ENCODE data around the gene LCLAT1. TPM values are rescaled to one million over a fixed set of nuclear protein-coding genes. Genes with fewer than 3 reads are reported as not detected.
"Not testable (repeated sequence)": the region's sequence is repeated elsewhere in the genome, so short reads cannot be mapped to it uniquely, and the experiment has no call there.

The LCLAT1 gene
- total RNA-seq, 2 experiments from 2014 or later, result 18.6 to 22.8 TPM

DNA sequence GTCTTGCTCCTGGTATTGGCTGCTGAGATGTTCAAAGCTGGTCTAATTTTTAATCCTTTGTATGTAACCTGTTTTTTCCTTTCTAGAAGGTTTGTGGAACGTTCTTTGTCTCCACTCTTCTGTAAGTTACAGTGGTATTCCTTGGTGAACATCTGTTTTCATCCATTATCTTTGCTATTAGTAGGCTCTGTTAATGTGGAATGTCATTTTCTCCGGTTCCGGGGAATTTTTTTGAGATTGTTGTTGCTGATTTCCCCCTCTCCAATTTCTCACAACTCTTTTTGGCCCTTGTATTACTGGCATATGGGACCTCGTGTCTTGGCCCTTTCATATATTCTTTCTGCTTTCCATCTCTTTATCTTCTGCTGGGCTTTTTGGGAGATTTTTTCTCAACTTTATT lies 63.4 kb downstream of the LCLAT1 start:
- H3K4me1 Mint-ChIP-seq, result no peaks in the 10 kb centered on the region

DNA sequence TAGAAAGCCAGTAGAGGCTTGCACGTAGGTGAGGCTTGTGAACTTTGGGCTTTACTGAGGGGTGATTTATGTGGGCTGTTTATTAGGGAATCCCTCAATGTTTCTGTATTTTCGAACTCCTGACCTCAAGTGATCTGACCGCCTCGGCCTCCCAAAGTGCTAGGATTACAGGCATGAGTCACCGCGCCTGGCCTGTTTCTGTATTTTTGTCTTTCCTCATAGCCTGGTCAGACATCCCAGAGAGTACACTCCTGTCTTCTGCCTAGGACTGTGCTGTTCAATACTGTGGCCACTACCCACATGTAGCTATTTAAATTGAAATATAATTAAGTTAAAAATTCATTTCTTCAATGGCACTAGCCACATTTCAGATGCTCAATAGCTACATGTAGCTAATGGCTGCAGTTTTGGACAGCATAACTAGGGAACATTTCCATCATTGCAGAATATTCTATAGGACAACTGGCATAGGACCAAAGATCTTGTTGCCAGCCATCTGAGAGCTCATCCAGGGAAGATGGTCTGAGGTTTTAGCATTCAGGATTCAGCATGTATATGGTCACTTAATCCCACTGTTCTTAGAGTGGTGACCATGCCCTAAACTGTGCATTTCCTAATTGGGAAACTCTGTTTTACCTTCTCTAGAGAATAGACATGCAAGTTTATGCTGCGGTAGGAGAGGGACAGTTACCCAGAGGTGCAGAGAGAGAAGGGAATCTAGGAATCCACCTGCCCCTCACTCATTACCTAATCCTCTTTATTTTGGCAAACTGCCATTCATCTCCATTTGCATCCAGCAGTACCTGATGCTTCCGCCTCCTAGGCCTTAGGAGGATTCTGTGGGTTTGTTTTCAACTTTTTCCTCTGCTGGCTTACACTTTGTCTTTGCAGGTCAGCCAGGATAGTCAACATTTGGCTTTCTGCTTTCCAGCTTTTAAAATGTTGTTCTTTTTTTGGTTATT lies 64.4 kb downstream of the LCLAT1 start:
- Mint-ChIP-seq H3K27me3 (no peaks in the 10 kb centered on the region), H3K9me3 (ENCODE audit: low read depth) (peaks cover 9% of the 10 kb centered on the region), H3K4me1 (no peaks in the 10 kb centered on the region), H3K36me3 (peaks cover 23% of the 10 kb centered on the region), H3K4me3 (no peak overlapping the region), H3K27ac (no peak overlapping the region)
- DNase-seq (no peak), ATAC-seq (no peak)
- CTCF ChIA-PET, result no interaction called here

More for the DNA sequence above, 63.4 kb downstream of the LCLAT1 start:
- no peak for DNase-seq
- H3K27me3 Mint-ChIP-seq, result no peaks in the 10 kb centered on the region
- H3K27ac Mint-ChIP-seq, result no peak overlapping the region
- peaks cover 19% of the 10 kb centered on the region for H3K36me3 Mint-ChIP-seq
- H3K9me3 Mint-ChIP-seq (ENCODE audit: low read depth), result peaks cover 7% of the 10 kb centered on the region
- CTCF ChIA-PET, result no interaction called here
- no peak overlapping the region for H3K4me3 Mint-ChIP-seq
- ATAC-seq, result no peak

DNA sequence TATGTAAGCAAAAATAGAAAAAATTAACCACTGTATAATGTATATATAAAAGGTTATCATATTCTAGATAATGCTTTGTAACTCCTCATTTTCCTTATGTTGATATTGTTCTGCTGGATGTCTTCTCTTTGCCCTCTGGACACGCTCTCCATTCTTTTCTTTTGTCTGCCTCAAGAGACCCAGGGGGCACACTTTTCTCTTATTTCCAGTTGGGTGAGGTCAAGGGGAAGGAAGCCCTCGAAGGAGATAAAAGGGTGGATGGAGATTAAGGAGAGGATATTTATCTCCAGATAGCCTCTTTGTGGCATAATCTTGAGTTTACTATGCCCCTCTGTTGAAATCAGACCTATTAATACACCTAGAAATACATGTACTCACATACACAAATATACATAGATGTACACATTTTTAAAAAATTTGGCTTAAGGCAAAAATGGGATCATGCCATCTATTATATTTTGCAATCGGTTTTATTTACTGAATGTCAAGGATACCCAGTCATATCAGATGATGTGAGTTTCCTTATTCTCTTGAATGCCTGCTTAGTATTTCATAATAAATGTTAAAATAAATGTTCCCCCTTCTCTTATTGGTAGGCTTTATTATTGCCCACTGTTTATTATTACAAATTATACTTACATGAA lies 65.3 kb downstream of the LCLAT1 start:
- no peak for ATAC-seq
- CTCF ChIA-PET, result no interaction called here
- H3K4me1 Mint-ChIP-seq, result no peaks in the 10 kb centered on the region

DNA sequence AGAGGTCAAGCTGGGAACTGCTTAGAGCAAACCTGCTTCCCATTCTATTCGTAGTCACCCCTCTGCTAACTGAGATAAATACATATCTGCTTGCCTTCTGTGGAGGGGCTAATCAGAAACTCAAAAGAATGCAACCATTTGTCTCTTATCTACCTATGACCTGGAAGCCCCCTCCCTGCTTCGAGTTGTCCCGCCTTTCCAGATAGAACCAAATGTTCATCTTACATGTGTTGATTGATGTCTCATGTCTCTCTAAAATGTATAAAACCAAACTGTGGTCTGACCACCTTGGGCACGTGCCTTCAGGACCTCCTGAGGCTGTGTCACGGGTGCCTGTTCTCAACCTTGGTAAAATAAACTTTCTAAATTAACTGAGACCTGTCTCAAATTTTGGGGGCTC lies 66.6 kb downstream of the LCLAT1 start:
- CTCF ChIA-PET; H3K27ac Mint-ChIP-seq; H3K27me3 Mint-ChIP-seq; H3K4me1 Mint-ChIP-seq; ATAC-seq; H3K9me3 Mint-ChIP-seq (ENCODE audit: low read depth); H3K4me3 Mint-ChIP-seq; DNase-seq: not testable (repeated sequence)
- peaks cover 17% of the 10 kb centered on the region for H3K36me3 Mint-ChIP-seq

More for the DNA sequence above, 65.3 kb downstream of the LCLAT1 start:
- no peak overlapping the region for H3K27ac Mint-ChIP-seq
- H3K36me3 Mint-ChIP-seq, result peaks cover 22% of the 10 kb centered on the region
- no peaks in the 10 kb centered on the region for H3K27me3 Mint-ChIP-seq
- no peak for DNase-seq
- H3K4me3 Mint-ChIP-seq, result no peak overlapping the region
- H3K9me3 Mint-ChIP-seq (ENCODE audit: low read depth), result peaks cover 9% of the 10 kb centered on the region

DNA sequence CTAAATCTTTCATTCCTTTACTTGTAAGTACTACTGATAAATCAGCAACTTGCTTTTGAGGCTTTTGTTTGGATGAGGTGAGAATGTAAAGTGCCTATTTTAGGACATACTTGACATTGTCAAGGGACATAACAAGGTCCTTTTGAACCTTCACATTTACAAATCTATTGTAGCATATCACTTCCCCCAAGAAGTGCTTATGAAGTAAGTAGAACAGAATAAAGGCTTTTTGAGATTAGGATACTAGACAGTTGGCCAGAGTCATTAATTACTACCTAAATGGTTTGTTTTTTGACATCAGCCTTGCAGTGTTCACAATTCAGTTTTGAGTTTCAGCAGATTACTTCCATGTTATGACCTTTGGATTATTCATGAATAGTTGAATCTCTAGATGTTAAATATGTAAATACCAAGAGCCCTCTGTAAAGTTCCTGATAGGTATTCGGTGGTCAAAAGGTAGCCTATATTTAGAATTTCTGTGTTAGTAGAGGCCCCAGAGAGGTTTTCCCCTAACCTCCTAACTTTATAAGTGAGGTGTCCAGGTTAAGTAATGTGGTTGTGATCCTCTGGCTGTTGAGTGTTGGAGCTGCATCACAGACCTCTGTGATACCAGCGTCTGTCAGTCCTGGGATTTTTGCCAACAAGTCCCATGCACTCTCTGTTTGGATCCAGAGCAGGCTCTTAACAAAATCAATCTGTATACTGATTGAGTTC lies 67.2 kb downstream of the LCLAT1 start:
- Mint-ChIP-seq H3K27ac (no peak overlapping the region), H3K4me3 (no peak overlapping the region), H3K27me3 (no peaks in the 10 kb centered on the region), H3K36me3 (peaks cover 22% of the 10 kb centered on the region), H3K4me1 (no peaks in the 10 kb centered on the region), H3K9me3 (ENCODE audit: low read depth) (peaks cover 5% of the 10 kb centered on the region)
- DNase-seq (no peak), ATAC-seq (no peak)
- CTCF ChIA-PET, result no interaction called here

DNA sequence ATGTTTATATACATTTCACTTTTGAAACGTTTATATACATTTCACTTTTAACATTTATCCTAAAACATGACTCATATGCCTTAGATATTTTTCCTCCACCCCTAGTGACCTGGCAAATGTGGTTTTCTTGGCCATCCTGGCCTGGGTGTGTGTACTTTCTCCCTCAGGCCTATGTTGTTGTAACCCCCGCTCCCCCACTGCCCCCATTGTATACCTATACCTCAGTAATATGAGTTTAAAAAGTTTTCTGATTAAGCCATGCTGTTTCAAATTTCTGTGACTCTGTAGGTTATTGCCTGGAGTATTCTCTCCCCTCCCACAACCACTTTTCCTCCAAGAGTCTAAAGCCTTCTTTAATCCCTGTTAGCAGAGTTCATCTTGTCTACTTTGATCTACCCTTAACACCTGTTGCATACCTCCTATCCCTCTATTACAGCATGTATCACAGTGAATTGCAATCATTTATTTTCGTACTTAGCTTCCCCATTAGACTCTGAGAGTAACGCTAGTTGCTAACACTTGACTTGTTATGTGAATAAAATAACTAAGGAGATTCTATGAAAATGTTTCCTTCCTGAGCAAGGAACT lies 67.9 kb downstream of the LCLAT1 start:
- ATAC-seq (no peak), DNase-seq (no peak)
- CTCF ChIA-PET, result no interaction called here
- Mint-ChIP-seq H3K4me1 (no peaks in the 10 kb centered on the region), H3K27ac (no peak overlapping the region), H3K9me3 (ENCODE audit: low read depth) (peaks cover 10% of the 10 kb centered on the region), H3K36me3 (peaks cover 27% of the 10 kb centered on the region), H3K4me3 (no peak overlapping the region), H3K27me3 (no peaks in the 10 kb centered on the region)

DNA sequence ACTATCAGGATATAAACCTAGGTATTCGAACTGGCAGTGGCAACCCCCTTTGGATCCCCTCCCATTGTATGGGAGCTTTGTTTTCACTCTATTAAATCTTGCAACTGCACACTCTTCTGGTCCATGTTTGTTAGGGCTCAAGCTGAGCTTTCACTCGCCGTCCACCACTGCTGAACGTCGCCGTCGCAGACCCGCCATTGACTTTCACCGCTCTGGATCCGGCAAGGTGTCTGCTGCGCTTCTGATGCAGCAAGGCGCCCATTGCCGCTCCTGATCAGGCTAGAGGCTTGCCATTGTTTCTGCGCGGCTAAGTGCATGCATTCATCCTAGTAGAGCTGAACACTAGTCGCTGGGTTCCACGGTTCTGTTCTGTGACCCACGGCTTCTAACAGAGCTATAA lies 69.1 kb downstream of the LCLAT1 start:
- DNase-seq (no peak), ATAC-seq (no peak)
- peaks cover 11% of the 10 kb centered on the region for H3K9me3 Mint-ChIP-seq (ENCODE audit: low read depth)
- no peaks in the 10 kb centered on the region for H3K4me1 Mint-ChIP-seq
- no peak overlapping the region for H3K27ac Mint-ChIP-seq
- no peak overlapping the region for H3K4me3 Mint-ChIP-seq
- CTCF ChIA-PET, result no interaction called here
- peaks cover 32% of the 10 kb centered on the region for H3K36me3 Mint-ChIP-seq
- no peaks in the 10 kb centered on the region for H3K27me3 Mint-ChIP-seq

DNA sequence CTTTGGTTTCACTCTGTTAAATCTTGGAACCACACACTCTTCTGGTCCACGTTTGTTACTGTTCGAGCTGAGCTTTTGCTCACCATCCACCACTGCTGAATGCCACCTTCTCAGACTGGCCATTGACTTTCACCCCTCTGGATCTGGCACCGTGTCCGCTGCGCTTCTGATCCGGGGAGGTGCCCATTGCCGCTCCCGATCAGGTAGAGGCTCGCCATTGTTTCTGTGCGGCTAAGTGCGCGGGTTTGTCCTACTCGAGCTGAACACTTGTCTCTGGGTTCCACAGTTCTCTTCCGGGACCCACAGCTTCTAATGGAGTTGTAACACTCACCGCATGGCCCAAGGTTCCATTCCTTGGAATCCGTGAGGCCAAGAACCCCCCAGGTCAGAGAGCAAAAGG lies 72.8 kb downstream of the LCLAT1 start:
- Mint-ChIP-seq H3K4me3 (no peak overlapping the region), H3K27ac (no peak overlapping the region), H3K36me3 (peaks cover 38% of the 10 kb centered on the region), H3K4me1 (no peaks in the 10 kb centered on the region), H3K27me3 (no peaks in the 10 kb centered on the region), H3K9me3 (ENCODE audit: low read depth) (peaks cover 15% of the 10 kb centered on the region)
- DNase-seq (no peak), ATAC-seq (no peak)
- CTCF ChIA-PET, result no interaction called here

DNA sequence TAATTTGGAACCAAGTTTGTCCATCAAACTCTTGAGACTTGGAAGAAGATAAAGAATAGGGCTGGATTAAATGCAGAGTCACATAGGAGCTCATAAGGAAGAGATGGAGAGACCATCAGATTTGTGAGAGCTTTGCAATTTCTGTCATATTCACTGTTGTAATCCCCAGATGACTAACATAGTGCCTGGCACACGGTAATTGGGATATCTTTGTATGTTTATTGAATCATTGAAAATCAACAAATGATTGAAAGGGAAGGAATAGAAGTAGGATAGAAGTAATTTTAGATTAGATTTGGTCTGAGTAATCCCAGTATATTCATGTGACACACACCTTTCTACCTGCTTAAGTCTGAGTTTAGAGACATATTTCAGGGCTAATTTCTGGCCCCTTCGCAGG lies 75.4 kb downstream of the LCLAT1 start:
- no peak overlapping the region for H3K4me3 Mint-ChIP-seq
- CTCF ChIA-PET, result interaction anchor here (0.6 to 0.8 kb wide), 2 partner anchors 16 to 189 kb away, joined by 3 read pairs; no protein-coding TSS in a partner anchor
- ATAC-seq (no peak), DNase-seq (no peak)
- peaks cover 13% of the 10 kb centered on the region for H3K9me3 Mint-ChIP-seq (ENCODE audit: low read depth)
- H3K36me3 Mint-ChIP-seq, result peaks cover 48% of the 10 kb centered on the region
- no peaks in the 10 kb centered on the region for H3K4me1 Mint-ChIP-seq
- no peak overlapping the region for H3K27ac Mint-ChIP-seq
- H3K27me3 Mint-ChIP-seq, result no peaks in the 10 kb centered on the region

DNA sequence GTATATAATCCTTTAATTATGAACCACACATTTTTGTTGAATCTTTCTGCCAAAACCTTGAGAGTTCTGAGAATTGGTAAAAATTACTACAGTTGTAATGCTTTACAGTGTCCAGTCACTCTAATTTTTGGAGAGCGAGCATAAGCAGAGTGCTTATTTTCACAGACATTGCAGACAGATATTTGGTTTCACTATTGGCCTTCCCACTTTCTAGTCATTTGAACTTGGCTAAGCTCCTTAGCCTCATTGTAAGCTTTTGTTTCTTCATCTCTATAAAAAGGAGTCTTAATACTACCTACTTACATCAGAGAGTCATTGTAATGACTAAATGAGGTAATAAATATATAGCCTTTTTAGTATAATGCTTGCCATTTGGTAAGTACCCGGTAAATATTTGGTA lies 80.4 kb downstream of the LCLAT1 start:
- DNase-seq (no peak), ATAC-seq (no peak)
- H3K27me3 Mint-ChIP-seq, result no peaks in the 10 kb centered on the region
- H3K27ac Mint-ChIP-seq, result no peak overlapping the region
- CTCF ChIA-PET, result no interaction called here
- no peak overlapping the region for H3K4me3 Mint-ChIP-seq
- no peaks in the 10 kb centered on the region for H3K4me1 Mint-ChIP-seq
- peaks cover 26% of the 10 kb centered on the region for H3K36me3 Mint-ChIP-seq
- H3K9me3 Mint-ChIP-seq (ENCODE audit: low read depth), result no peaks in the 10 kb centered on the region

DNA sequence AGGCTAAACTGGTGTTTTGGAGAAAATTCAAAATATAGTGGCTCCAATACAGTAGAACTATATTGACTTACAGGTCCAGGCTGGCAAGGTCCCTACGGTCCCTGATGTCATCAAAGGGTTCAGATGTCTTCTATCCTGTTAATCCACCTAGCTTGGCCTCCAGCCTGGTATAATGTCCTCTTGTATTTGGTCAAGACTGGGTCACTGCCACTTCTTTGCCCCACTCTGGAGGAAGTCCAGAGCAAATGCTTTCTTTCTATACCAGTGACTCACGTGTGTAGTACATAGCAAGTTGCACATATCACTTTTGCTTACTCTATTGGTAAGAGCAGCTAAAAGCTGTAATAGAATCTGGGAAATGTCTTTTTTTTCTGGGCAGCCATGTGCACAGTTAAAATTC lies 80.8 kb downstream of the LCLAT1 start:
- peaks cover 26% of the 10 kb centered on the region for H3K36me3 Mint-ChIP-seq
- DNase-seq, result no peak
- no peaks in the 10 kb centered on the region for H3K4me1 Mint-ChIP-seq
- H3K27ac Mint-ChIP-seq, result no peak overlapping the region
- H3K27me3 Mint-ChIP-seq, result no peaks in the 10 kb centered on the region
- CTCF ChIA-PET, result interaction anchor here (0.9 kb wide), 1 partner anchor 363 kb away, joined by 3 read pairs; no protein-coding TSS in a partner anchor
- no peaks in the 10 kb centered on the region for H3K9me3 Mint-ChIP-seq (ENCODE audit: low read depth)
- H3K4me3 Mint-ChIP-seq, result no peak overlapping the region
- ATAC-seq, result no peak

DNA sequence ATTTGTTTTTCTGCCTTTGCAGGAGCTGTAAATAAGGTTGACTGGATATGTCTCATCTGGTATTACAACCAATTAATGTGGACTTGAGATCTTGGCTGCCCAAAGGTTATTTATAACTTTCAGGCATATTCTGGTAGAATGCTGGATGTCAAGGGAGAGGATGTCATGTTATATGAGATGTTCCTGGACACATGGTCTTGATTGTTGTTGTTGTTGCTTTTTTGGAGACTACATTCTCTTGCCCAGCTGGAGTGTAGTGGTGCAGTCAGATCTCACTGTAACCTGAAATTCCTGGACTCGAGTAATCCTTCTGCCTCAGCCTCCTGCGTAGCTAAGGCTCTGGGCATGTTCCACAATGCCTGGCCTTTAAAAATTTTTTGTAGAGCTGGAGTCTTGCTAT lies 83.3 kb downstream of the LCLAT1 start:
- Mint-ChIP-seq H3K36me3 (peaks cover 43% of the 10 kb centered on the region), H3K27me3 (no peaks in the 10 kb centered on the region), H3K4me1 (no peaks in the 10 kb centered on the region), H3K9me3 (ENCODE audit: low read depth) (peaks cover under 1% of the 10 kb centered on the region), H3K27ac (no peak overlapping the region), H3K4me3 (no peak overlapping the region)
- CTCF ChIA-PET, result no interaction called here
- no peak for ATAC-seq
- no peak for DNase-seq

DNA sequence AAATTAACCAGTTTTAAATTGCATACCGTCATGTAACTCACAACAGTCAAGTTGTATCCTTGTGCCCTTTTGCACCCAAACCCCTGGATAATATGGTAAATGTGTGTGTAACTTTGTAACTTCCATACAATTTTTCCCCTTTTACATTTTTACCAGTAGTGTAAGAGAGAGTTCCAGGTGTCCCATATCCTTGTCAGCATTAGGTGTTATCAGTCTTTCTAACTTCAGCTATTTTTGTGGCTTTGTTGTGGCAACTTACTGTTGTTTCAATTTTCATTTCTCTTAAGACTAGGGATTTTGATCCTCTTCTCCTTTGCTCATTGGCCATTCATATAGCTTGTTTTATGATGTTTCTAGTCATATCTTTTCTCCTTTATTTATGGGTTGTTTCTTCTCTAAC lies 94.6 kb downstream of the LCLAT1 start:
- H3K36me3 Mint-ChIP-seq, result peaks cover 32% of the 10 kb centered on the region
- CTCF ChIA-PET, result interaction anchor here (1.4 kb wide), 1 partner anchor 170 kb away, joined by 3 read pairs; no protein-coding TSS in a partner anchor
- no peak for ATAC-seq
- peaks cover 9% of the 10 kb centered on the region for H3K4me1 Mint-ChIP-seq
- DNase-seq, result no peak
- no peak overlapping the region for H3K4me3 Mint-ChIP-seq
- no peak overlapping the region for H3K27ac Mint-ChIP-seq
- no peaks in the 10 kb centered on the region for H3K27me3 Mint-ChIP-seq
- H3K9me3 Mint-ChIP-seq (ENCODE audit: low read depth), result peaks cover 4% of the 10 kb centered on the region

Measured in activated CD8-positive, alpha-beta memory T cell treated with anti-CD3 and anti-CD28 coated beads, Interleukin-2, amount 10 ng/mL, durations not matched to agents 7 days and 5 days (primary cell).